ENCODE data around the gene TYK2. TPM values are rescaled to one million over a fixed set of nuclear protein-coding genes. Genes with fewer than 3 reads are reported as not detected.

TYK2 gene
- total RNA-seq, 2 donors from 2014 or later = 241 to 267 TPM

GRCh38 chr19:10332965-10333757 lies 47.2 kb downstream of the TYK2 start, which contains the start of gene RAVER1:
RAVER1 (minus strand) TSS chr19:10333529; CDS start chr19:10333507, 22 bp downstream.
- H3K4me1 Mint-ChIP-seq = peaks cover 18% of the 10 kb centered on the region
- peak within 1 kb of the TSS; percentile 81 for H3K27ac Mint-ChIP-seq
- H3K36me3 Mint-ChIP-seq (ENCODE audit: low read depth) = no peaks in the 10 kb centered on the region
- DNase-seq (peak; percentile 92 to 98 (median 97)), ATAC-seq (peak; percentile 96)
- no peaks in the 10 kb centered on the region for H3K9me3 ChIP-seq (ENCODE audit: control insufficient read depth, low read length, poor library complexity, severe bottlenecking)
- no peaks in the 10 kb centered on the region for H3K27me3 Mint-ChIP-seq
- H3K4me3 Mint-ChIP-seq = peak within 1 kb of the TSS; percentile 92

- ATAC-seq (no peak), DNase-seq (no peak)
- no peaks in the 10 kb centered on the region for H3K9me3 ChIP-seq (ENCODE audit: control insufficient read depth, low read length, poor library complexity, severe bottlenecking)
- H3K4me3 Mint-ChIP-seq = peak overlapping the region; percentile 92
- H3K27ac Mint-ChIP-seq = peak overlapping the region; percentile 81
- H3K4me1 Mint-ChIP-seq = peaks cover 18% of the 10 kb centered on the region
- H3K36me3 Mint-ChIP-seq (ENCODE audit: low read depth) = no peaks in the 10 kb centered on the region
- no peaks in the 10 kb centered on the region for H3K27me3 Mint-ChIP-seq
These were observed 48.0 kb downstream of the TYK2 start for GRCh38 chr19:10332158-10332964.

GRCh38 chr19:10329555-10329954 lies 50.8 kb downstream of the TYK2 start:
- no peaks in the 10 kb centered on the region for H3K27me3 Mint-ChIP-seq
- no peak overlapping the region for H3K4me3 Mint-ChIP-seq
- ATAC-seq = no peak
- no peak overlapping the region for H3K27ac Mint-ChIP-seq
- peaks cover 17% of the 10 kb centered on the region for H3K4me1 Mint-ChIP-seq
- H3K36me3 Mint-ChIP-seq (ENCODE audit: low read depth) = no peaks in the 10 kb centered on the region
- no peak for DNase-seq
- H3K9me3 ChIP-seq (ENCODE audit: control insufficient read depth, low read length, poor library complexity, severe bottlenecking) = no peaks in the 10 kb centered on the region

- Mint-ChIP-seq H3K4me3 (no peak overlapping the region), H3K36me3 (ENCODE audit: low read depth) (no peaks in the 10 kb centered on the region), H3K27ac (peak overlapping the region; percentile 4), H3K27me3 (no peaks in the 10 kb centered on the region), H3K4me1 (peaks cover 17% of the 10 kb centered on the region)
- ATAC-seq (no peak), DNase-seq (no peak)
- H3K9me3 ChIP-seq (ENCODE audit: control insufficient read depth, low read length, poor library complexity, severe bottlenecking) = no peaks in the 10 kb centered on the region
These were observed 51.6 kb downstream of the TYK2 start for GRCh38 chr19:10328558-10329429.

GRCh38 chr19:10327793-10328192 lies 52.6 kb downstream of the TYK2 start:
- no peak for ATAC-seq
- Mint-ChIP-seq H3K4me1 (peaks cover 10% of the 10 kb centered on the region), H3K36me3 (ENCODE audit: low read depth) (no peaks in the 10 kb centered on the region)

GRCh38 chr19:10325732-10326131 lies 54.6 kb downstream of the TYK2 start:
- Mint-ChIP-seq H3K36me3 (ENCODE audit: low read depth) (peaks cover 4% of the 10 kb centered on the region), H3K27ac (no peak overlapping the region), H3K4me1 (peaks cover 5% of the 10 kb centered on the region), H3K27me3 (no peaks in the 10 kb centered on the region), H3K4me3 (no peak overlapping the region)
- DNase-seq (no peak), ATAC-seq (no peak)
- H3K9me3 ChIP-seq (ENCODE audit: control insufficient read depth, low read length, poor library complexity, severe bottlenecking) = no peaks in the 10 kb centered on the region

More at GRCh38 chr19:10327793-10328192, 52.6 kb downstream of the TYK2 start:
- H3K27ac Mint-ChIP-seq = no peak overlapping the region
- no peak for DNase-seq
- H3K9me3 ChIP-seq (ENCODE audit: control insufficient read depth, low read length, poor library complexity, severe bottlenecking) = no peaks in the 10 kb centered on the region
- H3K27me3 Mint-ChIP-seq = no peaks in the 10 kb centered on the region
- H3K4me3 Mint-ChIP-seq = no peak overlapping the region

GRCh38 chr19:10321874-10322835 lies 58.2 kb downstream of the TYK2 start:
- no peak overlapping the region for H3K4me3 Mint-ChIP-seq
- no peak overlapping the region for H3K27ac Mint-ChIP-seq
- DNase-seq (no peak), ATAC-seq (peak; percentile 19)
- H3K27me3 Mint-ChIP-seq = no peaks in the 10 kb centered on the region
- no peaks in the 10 kb centered on the region for H3K9me3 ChIP-seq (ENCODE audit: control insufficient read depth, low read length, poor library complexity, severe bottlenecking)
- peaks cover 6% of the 10 kb centered on the region for H3K36me3 Mint-ChIP-seq (ENCODE audit: low read depth)
- peaks cover 8% of the 10 kb centered on the region for H3K4me1 Mint-ChIP-seq

GRCh38 chr19:10321417-10321797 lies 59.0 kb downstream of the TYK2 start:
- no peaks in the 10 kb centered on the region for H3K9me3 ChIP-seq (ENCODE audit: control insufficient read depth, low read length, poor library complexity, severe bottlenecking)
- peaks cover 8% of the 10 kb centered on the region for H3K4me1 Mint-ChIP-seq
- no peaks in the 10 kb centered on the region for H3K27me3 Mint-ChIP-seq
- H3K27ac Mint-ChIP-seq = no peak overlapping the region
- ATAC-seq (peak; percentile 11), DNase-seq (no peak)
- peaks cover 6% of the 10 kb centered on the region for H3K36me3 Mint-ChIP-seq (ENCODE audit: low read depth)
- peak overlapping the region; percentile 36 for H3K4me3 Mint-ChIP-seq

- Mint-ChIP-seq H3K4me1 (peaks cover 10% of the 10 kb centered on the region), H3K36me3 (ENCODE audit: low read depth) (peaks cover 8% of the 10 kb centered on the region), H3K4me3 (peak overlapping the region; percentile 36), H3K27ac (peak overlapping the region; percentile 65), H3K27me3 (no peaks in the 10 kb centered on the region)
- no peaks in the 10 kb centered on the region for H3K9me3 ChIP-seq (ENCODE audit: control insufficient read depth, low read length, poor library complexity, severe bottlenecking)
- no peak for ATAC-seq
- no peak for DNase-seq
These were observed 59.6 kb downstream of the TYK2 start for GRCh38 chr19:10320602-10321416.

- no peaks in the 10 kb centered on the region for H3K9me3 ChIP-seq (ENCODE audit: control insufficient read depth, low read length, poor library complexity, severe bottlenecking)
- ATAC-seq = no peak
- peaks cover 20% of the 10 kb centered on the region for H3K4me1 Mint-ChIP-seq
- H3K27me3 Mint-ChIP-seq = no peaks in the 10 kb centered on the region
- H3K4me3 Mint-ChIP-seq = no peak overlapping the region
- DNase-seq = no peak
- H3K36me3 Mint-ChIP-seq (ENCODE audit: low read depth) = peaks cover 8% of the 10 kb centered on the region
- H3K27ac Mint-ChIP-seq = no peak overlapping the region
These were observed 61.3 kb downstream of the TYK2 start for GRCh38 chr19:10318807-10319682.

Data from T-helper 17 cell (primary cell).